Ovary (tissue), 9 donors: ENCODE data around the gene LGSN. TPM values are rescaled to one million over a fixed set of nuclear protein-coding genes. Genes with fewer than 3 reads are reported as not detected.
"Not testable (repeated sequence)": the region's sequence is repeated elsewhere in the genome, so short reads cannot be mapped to it uniquely, and the experiment has no call there.

Experiments used
- DNase-seq, 5 donors: peaks; one replicate each; pipeline ENCODE4 v3.0.0-alpha.2; 2019 to 2020
- H3K27ac ChIP-seq, 2 donors: fragments of 200-600 bp; one replicate each; pipeline versions ENCODE4 v1.5.1 to v1.8.0; 2019 to 2022
- H3K27me3 ChIP-seq: fragments of 200-600 bp; one replicate; pipeline ENCODE4 v1.8.0; 2022
- H3K36me3 ChIP-seq: fragments of 200-600 bp; sonication (generic); one replicate; pipeline ENCODE4 v1.5.1; 2019
- H3K4me1 ChIP-seq: one replicate; pipeline ENCODE4 v1.8.1; 2013; ENCODE audit warnings: mild to moderate bottlenecking, moderate library complexity; ENCODE audit not compliant: insufficient read depth
- H3K4me3 ChIP-seq: fragments of 200-600 bp; sonication (generic); one replicate; pipeline ENCODE4 v1.5.1; 2017
- H3K9me3 ChIP-seq, 2 donors: fragments of 200-600 bp in 1 of 2; sonication (generic) in 1 of 2; one replicate each; pipeline versions ENCODE4 v1.5.1 to v1.8.1; 2013 to 2019; ENCODE audit warnings: mild to moderate bottlenecking in 1 of 2, moderate library complexity in 1 of 2
- CTCF ChIP-seq, 3 donors: fragments of 450-650 bp in 2 of 3; fragments of 200-600 bp in 1 of 3; IDR thresholded peaks; one replicate each; pipeline versions ENCODE4 v1.5.1 to v1.8.0; 2016 to 2022; ENCODE audit warnings: antibody characterized with exemption in 3 of 3, mild to moderate bottlenecking in 1 of 3
- EP300 ChIP-seq: sonication (generic); formaldehyde crosslinking; IDR thresholded peaks from one replicate; pipeline ENCODE4 v1.6.1; 2017; ENCODE audit warnings: antibody characterized with exemption
- POLR2A ChIP-seq: fragments of 450-650 bp; IDR thresholded peaks from one replicate; pipeline ENCODE4 v1.6.1; 2017; ENCODE audit warnings: antibody characterized with exemption, mild to moderate bottlenecking, moderate library complexity
- WGBS, 3 donors: extraction: QIAGEN DNeasy Blood & Tissue Kit in 1 of 3; methylation state at CpG; one replicate each; pipeline versions ENCODE4 v1.1.5 to v1.1.7; 2013 to 2017; 5-methylcytosine and 5-hydroxymethylcytosine counted together
- intact Hi-C, 4 donors: fragments of 100-400 bp; cut with DNase I; formaldehyde crosslinking; loops; one replicate each; pipeline versions ENCODE4 v1.11.0 to v1.15.1; 2022 to 2023
- polyA plus RNA-seq, 2 donors: library from polyadenylated mRNA; stranded (reverse); fragments of 200-250 nt in 1 of 2; fragments of 350-450 nt in 1 of 2; fragmentation: Illumina TruSeq in 1 of 2; extraction: RNeasy Lipid Tissue Mini Kit (QIAGEN cat#74804) in 1 of 2; gene quantifications; one replicate each; pipeline ENCODE4 v1.2.3, GENCODE V29; 2013 to 2014
- small RNA-seq: library from RNA; depleted of rRNA; stranded (forward); fragments of <200 nt; gene quantifications from one replicate; pipeline ENCODE3, GENCODE V24; 2016
- total RNA-seq, 7 donors: library from RNA; depleted of rRNA in 2 of 7; stranded (reverse); fragments of >200 nt in 2 of 7; fragmentation: NEBNext Ultra II Directional in 3 of 7; extraction: Animal tissue kit (Norgen Biotek cat#: 25700) in 3 of 7; gene quantifications; one replicate each; pipeline versions ENCODE4 v1.1.0 to v1.2.4, GENCODE V29; 2016 to 2023
- donor health status: DM: no; HTN: no; CAD: no; lungs with moderate emphysema.
- donor health status: DM: no; HTN: no; CAD: no.
- donor health status: Bipolar disorder and iron deficiency.
- donor health status: DM: yes; HTN: yes; CAD: no.
- donor health status: DM: no; HTN: no; CAD: no.
- donor health status: DM: yes; HTN: yes; CAD: no.

Gene LGSN
- total and polyA plus RNA-seq, 9 donors, result 0.08 TPM; not detected in 8

GRCh38 chr6:63236398-63236817 lies 83.4 kb downstream of the LGSN start:
- intact Hi-C loops, result no loop called here
- 46 to 54% (median 47%) methylated on average over 3 of the region's 3 CpGs for WGBS, 3 donors
- TF ChIP-seq CTCF (IDR thresholded peaks at IDR 0.05), result no peak
- TF ChIP-seq POLR2A, result no peak
- TF ChIP-seq EP300, result no peak
- Histone ChIP-seq H3K36me3 (no peaks in the 10 kb centered on the region), H3K27me3 (no peaks in the 10 kb centered on the region), H3K27ac (no peak overlapping the region), H3K4me1 (no peaks in the 10 kb centered on the region), H3K9me3 (no peaks in the 10 kb centered on the region), H3K4me3 (no peak overlapping the region)
- DNase-seq, result no peak

DNA sequence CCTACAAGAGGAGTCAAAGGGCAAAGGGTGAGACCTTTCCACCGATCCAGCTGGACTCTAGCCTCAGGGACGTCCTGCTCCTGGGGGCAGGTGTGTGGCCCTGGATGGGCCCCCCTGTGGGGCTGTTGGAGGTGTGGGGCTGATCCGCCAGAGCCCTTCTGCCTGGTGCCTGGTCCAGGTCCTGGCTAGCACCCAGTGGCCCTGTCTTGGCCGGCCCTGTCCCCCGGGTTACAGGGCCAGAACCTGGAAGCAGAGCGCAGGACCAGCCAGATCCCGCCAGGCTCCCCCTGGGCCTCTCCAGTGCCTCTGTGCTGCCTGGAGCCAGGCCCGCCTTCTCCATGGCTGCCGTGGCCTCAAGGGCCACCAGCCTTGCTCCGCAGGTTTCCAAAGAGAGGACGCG lies 89.3 kb downstream of the LGSN start:
- H3K4me3 ChIP-seq, H3K36me3 ChIP-seq, H3K27ac ChIP-seq, H3K9me3 ChIP-seq, intact Hi-C loops, H3K4me1 ChIP-seq, H3K27me3 ChIP-seq, DNase-seq: not testable (repeated sequence)
- WGBS, 3 donors, result 68 to 71% (median 71%) methylated on average over 10 to 12 of the region's 12 CpGs

DNA sequence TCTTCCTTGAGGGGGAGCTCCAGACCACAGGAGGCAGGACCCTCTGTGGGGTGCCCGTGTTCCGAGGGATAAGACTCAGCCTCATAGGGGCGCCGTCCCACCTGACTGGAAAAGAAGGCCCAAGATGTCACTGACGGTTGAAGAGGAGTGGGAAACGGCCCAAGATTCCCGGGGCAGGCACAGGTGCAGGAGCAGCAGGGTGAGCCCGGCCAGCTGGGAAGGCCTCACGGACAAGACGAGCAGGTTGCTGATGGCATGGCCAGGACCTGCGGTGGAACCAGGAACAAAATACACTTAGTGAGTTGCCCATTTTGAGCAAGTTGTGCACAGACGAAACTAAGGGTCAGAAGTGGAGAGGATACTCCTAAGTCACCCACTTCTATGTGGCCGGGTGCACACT lies 89.8 kb downstream of the LGSN start:
- H3K4me3 ChIP-seq, H3K4me1 ChIP-seq, intact Hi-C loops, H3K27ac ChIP-seq, H3K36me3 ChIP-seq, H3K9me3 ChIP-seq, H3K27me3 ChIP-seq, DNase-seq: not testable (repeated sequence)
- 83 to 89% (median 88%) methylated on average over 12 of the region's 13 CpGs for WGBS, 3 donors

GRCh38 chr6:63227928-63228894 lies 91.6 kb downstream of the LGSN start:
- 87 to 90% (median 87%) methylated on average over 31 to 32 of the region's 32 CpGs for WGBS, 3 donors
- intact Hi-C loops, H3K27ac ChIP-seq, DNase-seq, H3K27me3 ChIP-seq, H3K9me3 ChIP-seq, H3K4me3 ChIP-seq, H3K36me3 ChIP-seq, H3K4me1 ChIP-seq: not testable (repeated sequence)

GRCh38 chr6:63225987-63226386 lies 93.8 kb downstream of the LGSN start:
- H3K36me3 ChIP-seq, intact Hi-C loops, DNase-seq, H3K4me3 ChIP-seq, H3K27me3 ChIP-seq, H3K9me3 ChIP-seq, H3K4me1 ChIP-seq, H3K27ac ChIP-seq: not testable (repeated sequence)
- 54 to 62% (median 56%) methylated on average over 4 of the region's 4 CpGs for WGBS, 3 donors

Small RNA genes lying within 50 kb of the gene (small RNA-seq; reads per million reads assigned to genes)
- not detected for gene SPTLC1P3

Other genes with a start within 250 kb of the LGSN start
- gene FKBP1C, start 108.5 kb downstream of the LGSN start, total RNA-seq, result 1 to 10 TPM in 1 of 7 donors, under 1 TPM in 2, not detected in 4; 0.31 to 1.0 (median 0.92) TPM
- 1 to 10 TPM in 1 of 2 donors, under 1 TPM in 1; 0.99 to 1.2 TPM for gene FKBP1C, start 108.5 kb downstream of the LGSN start, polyA plus RNA-seq